Measurements from ENCODE around the gene CUL3.

CUL3 gene

DNA sequence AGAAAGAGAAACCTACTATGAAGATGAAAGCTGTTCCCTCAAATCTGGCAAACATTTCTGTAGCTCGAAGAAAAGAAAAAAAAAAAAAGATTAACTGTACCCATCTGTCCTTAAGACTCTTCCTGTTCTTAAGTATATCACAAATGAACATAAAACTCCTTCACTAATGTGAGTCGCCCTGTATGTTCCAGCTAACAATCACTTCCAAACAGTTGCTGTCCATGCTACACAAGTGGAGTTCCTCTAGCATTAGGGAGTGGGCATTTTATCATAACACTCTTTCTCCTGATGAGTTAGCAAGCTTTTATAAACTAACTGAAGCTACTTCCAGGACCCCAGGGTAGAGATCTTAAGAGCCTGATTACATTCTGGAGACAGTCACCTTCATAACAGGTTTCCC is 5.8 kb downstream of the CUL3 start:
- no peak for DNase-seq

DNA sequence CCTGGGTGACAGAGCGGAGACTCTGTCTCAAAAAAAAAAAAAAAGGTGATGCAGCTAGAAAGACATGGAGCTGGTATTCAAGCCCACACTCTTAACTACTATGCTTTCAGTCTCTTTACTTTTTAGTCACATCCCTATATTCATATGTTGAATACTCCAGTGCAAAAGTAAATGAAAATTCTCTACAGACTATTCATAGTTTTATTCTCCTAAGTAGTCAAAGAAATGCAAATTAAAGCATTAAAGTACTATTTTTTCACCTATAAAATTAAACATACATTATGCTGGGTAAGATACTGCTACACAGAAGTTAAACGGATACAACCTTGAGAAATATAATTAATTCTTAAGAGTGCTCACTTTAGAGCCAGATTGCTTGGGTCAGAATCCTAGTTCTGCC is 7.6 kb downstream of the CUL3 start:
- no peak for DNase-seq

- no peak for DNase-seq
Measured at GRCh38 chr2:224576088-224576715, 9.0 kb downstream of the CUL3 start.

- no peak for DNase-seq
Measured at GRCh38 chr2:224574423-224575084, 10.6 kb downstream of the CUL3 start.

- no peak for DNase-seq
Measured at GRCh38 chr2:224573724-224574123, 11.4 kb downstream of the CUL3 start.

GRCh38 chr2:224572338-224572737 is 12.8 kb downstream of the CUL3 start:
- DNase-seq: no peak

DNA sequence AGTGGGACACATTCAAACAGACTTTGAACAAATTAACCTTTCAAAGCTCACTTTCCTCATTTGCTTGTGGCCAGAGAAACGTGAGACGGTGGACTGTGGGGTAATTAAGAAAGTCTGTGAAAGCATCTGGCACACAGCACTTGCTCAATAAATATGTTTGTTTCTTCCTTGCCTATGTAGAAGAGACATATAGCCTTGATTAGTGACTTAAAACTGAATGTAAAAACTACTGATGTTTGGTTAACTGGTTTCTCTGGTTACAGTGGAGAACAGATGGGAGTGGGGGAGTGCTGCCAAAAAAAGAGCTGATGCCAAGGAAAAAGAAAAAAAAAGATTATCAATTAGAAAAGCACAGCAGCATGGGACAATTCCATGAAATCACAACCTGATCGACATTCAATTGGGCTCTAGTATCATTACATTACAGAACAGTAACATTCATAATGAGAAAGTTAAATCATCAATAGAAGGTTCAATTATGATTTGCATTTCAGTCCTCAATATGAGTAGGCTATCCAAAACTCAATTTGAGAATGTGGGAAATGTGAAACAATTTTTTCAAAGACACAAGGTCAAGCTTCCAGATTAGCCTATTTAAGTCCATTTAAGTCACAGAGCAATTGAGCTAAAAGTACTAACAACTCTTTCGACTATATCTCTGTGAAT is 14.7 kb downstream of the CUL3 start:
- DNase-seq: no peak

GRCh38 chr2:224569654-224570053 is 15.5 kb downstream of the CUL3 start:
- DNase-seq: no peak

- no peak for DNase-seq
Measured at GRCh38 chr2:224565452-224566035, 19.6 kb downstream of the CUL3 start.

DNA sequence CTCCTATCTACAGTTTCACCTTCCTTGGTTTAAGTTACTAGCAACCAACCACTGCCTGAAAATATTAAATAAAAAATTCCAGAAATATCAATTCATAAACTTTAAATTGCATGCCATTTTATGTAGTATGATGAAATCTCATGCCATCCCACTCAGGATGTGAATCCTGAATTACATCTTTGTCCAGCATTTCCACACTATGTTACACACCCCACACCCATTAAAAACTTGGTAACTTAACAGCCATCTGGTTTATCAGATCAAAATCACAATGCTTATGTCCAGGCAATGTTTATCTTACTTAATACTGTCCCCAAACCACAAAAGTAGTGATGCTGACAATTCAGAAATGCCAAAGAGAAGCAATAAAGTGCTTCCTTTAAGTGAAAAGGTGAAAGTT is 21.6 kb downstream of the CUL3 start:
- DNase-seq: no peak

- no peak for DNase-seq
Measured at GRCh38 chr2:224562831-224563230, 22.3 kb downstream of the CUL3 start.

- DNase-seq: no peak
Measured at GRCh38 chr2:224561234-224562005, 23.7 kb downstream of the CUL3 start.

GRCh38 chr2:224560549-224560948 is 24.6 kb downstream of the CUL3 start:
- no peak for DNase-seq

DNA sequence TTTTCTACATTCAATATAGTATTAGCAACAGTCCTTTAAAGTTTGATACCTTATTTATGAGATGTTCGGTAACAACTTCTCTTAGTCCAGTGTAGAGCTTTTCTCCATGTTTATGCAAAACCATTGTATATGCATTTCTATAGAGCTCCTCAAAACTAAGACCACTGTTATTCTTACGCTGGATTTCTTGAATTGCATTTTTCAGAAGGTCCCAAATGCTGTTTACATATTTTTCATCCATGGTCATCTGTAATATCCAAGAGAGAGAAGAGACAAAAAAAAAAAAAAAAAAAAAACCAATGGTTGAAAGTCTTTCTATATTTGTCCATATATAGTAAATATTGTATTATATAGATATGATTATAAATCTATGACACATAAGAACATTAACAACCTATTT is 27.6 kb downstream of the CUL3 start:
- DNase-seq: no peak

GRCh38 chr2:224556381-224556780 is 28.8 kb downstream of the CUL3 start:
- no peak for DNase-seq

GRCh38 chr2:224555823-224556366 is 29.3 kb downstream of the CUL3 start:
- DNase-seq: no peak

- DNase-seq: no peak
Measured at GRCh38 chr2:224552771-224553170, 32.4 kb downstream of the CUL3 start.

DNA sequence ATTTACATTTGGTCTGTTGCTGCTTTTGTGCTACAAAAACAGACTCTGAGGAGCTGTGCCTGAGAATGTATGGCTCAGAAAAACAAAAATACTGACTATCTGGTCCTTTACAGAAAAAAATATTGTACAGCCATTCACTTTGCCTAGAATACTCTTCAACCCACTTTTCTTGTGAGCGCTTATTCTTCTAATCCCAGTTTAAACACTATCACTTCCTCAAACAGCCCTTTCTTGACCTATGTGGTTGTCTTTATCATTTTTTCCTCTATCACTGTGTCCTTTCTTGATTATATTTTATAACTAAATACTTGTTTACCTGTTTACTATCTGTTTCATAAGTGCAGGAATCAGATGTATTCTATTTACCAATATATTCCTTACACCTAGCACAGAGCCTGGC is 33.5 kb downstream of the CUL3 start:
- no peak for DNase-seq

DNA sequence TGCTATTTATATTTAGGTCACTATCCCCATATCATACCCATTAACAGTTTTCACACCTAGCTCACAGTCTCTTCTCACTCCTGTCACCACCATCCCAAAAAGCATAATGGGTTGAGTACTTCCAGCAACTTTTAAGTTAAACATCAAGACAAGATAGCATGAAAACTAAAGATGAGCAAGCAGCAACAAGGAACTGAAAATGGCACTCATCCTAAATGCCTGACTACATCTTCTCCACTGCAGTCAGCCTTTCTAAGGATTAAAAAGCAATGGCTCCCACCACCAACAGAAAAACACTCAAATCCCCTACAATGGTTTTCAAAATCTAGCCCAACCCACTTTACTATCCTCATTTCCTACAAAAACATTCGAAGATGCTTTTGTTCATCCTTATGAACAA is 38.2 kb downstream of the CUL3 start:
- no peak for DNase-seq

DNA sequence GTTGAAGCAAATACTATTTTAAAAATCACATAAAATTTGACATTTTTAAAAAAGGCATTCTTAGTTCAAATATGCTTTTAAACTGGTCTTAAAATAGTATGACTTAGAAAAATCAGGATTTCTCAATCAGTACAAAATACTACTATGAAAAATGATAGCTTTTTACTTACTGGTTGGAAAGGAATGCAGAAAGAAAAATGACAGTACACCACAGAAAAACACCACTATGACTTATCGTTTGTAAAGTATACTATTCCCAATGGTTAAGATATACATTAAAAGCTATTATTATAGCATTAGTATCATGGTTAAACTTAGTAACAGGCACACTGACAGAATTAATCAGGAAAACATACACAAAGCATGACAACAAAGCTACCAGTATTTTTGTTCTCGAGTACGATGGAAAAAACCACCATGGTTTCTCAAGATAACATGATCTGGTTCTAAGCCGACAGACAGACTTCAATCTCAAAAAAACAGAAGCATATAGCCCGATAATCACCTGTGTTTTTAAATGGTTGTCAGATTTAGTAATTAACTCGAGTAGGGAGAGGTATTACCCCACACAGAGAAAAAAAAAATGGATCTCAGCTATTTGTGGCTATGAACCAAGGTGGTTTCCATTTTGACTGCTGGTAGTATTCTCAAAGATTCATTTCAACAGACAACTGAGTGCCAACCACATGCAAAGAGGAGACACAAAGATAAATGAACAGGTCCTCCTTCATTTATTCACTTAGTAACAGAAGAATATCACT is 39.1 kb downstream of the CUL3 start:
- DNase-seq: no peak

- DNase-seq: no peak
Measured at GRCh38 chr2:224543939-224544338, 41.2 kb downstream of the CUL3 start.

- DNase-seq: no peak
Measured at GRCh38 chr2:224538561-224539138, 46.5 kb downstream of the CUL3 start.
